ENCODE data around the gene ZSWIM1. TPM values are rescaled to one million over a fixed set of nuclear protein-coding genes. Genes with fewer than 3 reads are reported as not detected.

Gene ZSWIM1
- total RNA-seq, 1 donor from 2014 or later: 12.6 TPM

DNA sequence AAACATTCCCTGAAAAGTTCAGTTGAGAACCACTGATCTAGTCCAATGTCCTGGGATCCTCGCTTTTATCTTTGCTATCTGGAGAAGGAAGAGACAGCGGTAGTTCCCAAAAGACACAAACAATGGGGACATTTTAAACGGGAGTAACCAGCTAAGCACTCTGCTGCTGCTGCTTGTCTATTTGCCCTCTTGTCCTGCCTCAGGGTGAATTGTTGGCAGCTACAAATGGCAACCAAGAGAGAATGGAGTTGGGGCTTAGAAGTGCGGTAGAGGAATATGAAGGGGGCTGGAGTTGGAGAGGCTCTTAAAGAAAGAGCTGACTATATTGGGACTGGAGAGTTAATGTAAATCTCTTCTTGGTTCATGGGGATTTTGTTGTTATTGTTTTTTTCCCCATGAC is 6.5 kb upstream of the ZSWIM1 start:
- H3K27ac Mint-ChIP-seq (ENCODE audit: unreplicated experiment): no peak overlapping the region
- no peaks in the 10 kb centered on the region for H3K9me3 Mint-ChIP-seq (ENCODE audit: unreplicated experiment)
- H3K27me3 Mint-ChIP-seq (ENCODE audit: unreplicated experiment): peaks cover 1% of the 10 kb centered on the region
- peaks cover 8% of the 10 kb centered on the region for H3K36me3 Mint-ChIP-seq (ENCODE audit: low read depth, unreplicated experiment)
- no peak for DNase-seq (ENCODE audit: low spot score)
- TF ChIP-seq, protein P1, sequence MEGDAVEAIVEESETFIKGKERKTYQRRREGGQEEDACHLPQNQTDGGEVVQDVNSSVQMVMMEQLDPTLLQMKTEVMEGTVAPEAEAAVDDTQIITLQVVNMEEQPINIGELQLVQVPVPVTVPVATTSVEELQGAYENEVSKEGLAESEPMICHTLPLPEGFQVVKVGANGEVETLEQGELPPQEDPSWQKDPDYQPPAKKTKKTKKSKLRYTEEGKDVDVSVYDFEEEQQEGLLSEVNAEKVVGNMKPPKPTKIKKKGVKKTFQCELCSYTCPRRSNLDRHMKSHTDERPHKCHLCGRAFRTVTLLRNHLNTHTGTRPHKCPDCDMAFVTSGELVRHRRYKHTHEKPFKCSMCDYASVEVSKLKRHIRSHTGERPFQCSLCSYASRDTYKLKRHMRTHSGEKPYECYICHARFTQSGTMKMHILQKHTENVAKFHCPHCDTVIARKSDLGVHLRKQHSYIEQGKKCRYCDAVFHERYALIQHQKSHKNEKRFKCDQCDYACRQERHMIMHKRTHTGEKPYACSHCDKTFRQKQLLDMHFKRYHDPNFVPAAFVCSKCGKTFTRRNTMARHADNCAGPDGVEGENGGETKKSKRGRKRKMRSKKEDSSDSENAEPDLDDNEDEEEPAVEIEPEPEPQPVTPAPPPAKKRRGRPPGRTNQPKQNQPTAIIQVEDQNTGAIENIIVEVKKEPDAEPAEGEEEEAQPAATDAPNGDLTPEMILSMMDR (IDR thresholded peaks at IDR 0.05; ENCODE audit: unreplicated experiment): no peak
- H3K4me1 Mint-ChIP-seq (ENCODE audit: unreplicated experiment): peaks cover 14% of the 10 kb centered on the region
- H3K4me3 Mint-ChIP-seq (ENCODE audit: unreplicated experiment): no peak overlapping the region

DNA sequence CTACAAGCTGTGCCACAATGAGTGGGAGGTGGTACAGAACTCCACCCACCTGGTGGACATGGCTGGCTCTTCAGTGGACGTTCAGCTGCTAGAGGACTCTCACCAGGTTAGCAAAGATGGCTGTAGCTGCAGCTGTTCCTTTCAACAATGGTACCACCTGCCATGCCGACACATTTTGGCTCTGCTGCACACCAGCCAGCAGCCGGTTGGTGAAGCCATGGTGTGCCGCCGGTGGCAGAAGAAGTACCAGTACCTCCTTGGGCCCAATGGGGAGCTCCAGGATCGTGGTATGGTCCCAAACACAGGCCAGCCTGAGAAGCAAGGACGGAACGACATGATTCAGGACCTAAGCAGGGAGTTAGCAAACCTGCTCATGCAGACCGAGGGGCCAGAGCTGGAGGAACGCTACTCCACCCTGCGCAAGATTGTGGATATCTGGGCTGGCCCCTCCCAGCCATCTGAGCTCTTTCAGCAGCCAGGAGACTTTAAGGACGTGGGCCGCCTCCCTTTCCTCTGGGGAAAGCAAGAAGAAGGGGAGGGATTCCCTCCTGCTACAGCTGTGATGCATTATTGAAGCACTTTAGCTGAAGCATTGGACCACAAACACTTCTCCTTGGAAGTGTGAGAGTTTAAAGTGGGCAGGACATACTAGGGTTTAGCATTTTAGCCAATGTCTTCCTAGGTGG is 2.8 kb upstream of the ZSWIM1 start:
- DNase-seq (ENCODE audit: low spot score): no peak
- H3K27me3 Mint-ChIP-seq (ENCODE audit: unreplicated experiment): peaks cover 4% of the 10 kb centered on the region
- H3K9me3 Mint-ChIP-seq (ENCODE audit: unreplicated experiment): no peaks in the 10 kb centered on the region
- H3K4me3 Mint-ChIP-seq (ENCODE audit: unreplicated experiment): no peak overlapping the region
- TF ChIP-seq, protein P1 (IDR thresholded peaks at IDR 0.05; ENCODE audit: unreplicated experiment): no peak
- peaks cover 8% of the 10 kb centered on the region for H3K36me3 Mint-ChIP-seq (ENCODE audit: low read depth, unreplicated experiment)
- H3K27ac Mint-ChIP-seq (ENCODE audit: unreplicated experiment): no peak overlapping the region
- peaks cover 10% of the 10 kb centered on the region for H3K4me1 Mint-ChIP-seq (ENCODE audit: unreplicated experiment)

DNA sequence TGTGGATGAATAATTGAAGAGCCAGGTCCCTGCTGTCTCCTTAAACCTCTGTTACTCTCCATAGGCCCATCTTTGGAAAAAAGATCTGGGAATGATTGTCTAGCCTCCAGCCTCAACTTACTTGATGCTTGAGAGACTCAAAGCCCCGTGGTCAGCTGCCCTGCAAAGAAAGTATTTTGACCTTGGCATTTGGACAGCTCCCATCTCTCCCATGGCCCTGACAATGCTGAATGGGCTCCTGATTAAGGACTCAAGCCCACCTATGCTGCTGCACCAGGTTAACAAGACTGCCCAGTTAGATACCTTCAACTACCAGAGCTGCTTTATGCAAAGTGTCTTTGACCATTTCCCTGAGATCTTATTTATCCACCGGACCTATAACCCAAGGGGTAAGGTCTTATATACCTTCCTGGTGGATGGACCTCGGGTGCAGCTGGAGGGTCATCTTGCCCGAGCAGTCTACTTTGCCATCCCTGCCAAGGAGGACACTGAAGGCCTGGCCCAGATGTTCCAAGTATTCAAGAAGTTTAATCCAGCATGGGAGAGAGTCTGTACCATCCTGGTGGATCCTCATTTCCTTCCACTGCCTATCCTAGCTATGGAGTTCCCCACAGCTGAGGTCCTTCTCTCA is 1.6 kb downstream of the ZSWIM1 start:
- H3K27me3 Mint-ChIP-seq (ENCODE audit: unreplicated experiment): peaks cover 4% of the 10 kb centered on the region
- TF ChIP-seq, protein P1 (IDR thresholded peaks at IDR 0.05; ENCODE audit: unreplicated experiment): no peak
- no peak overlapping the region for H3K27ac Mint-ChIP-seq (ENCODE audit: unreplicated experiment)
- H3K4me1 Mint-ChIP-seq (ENCODE audit: unreplicated experiment): peaks cover 7% of the 10 kb centered on the region
- peaks cover 13% of the 10 kb centered on the region for H3K36me3 Mint-ChIP-seq (ENCODE audit: low read depth, unreplicated experiment)
- peak overlapping the region; percentile 47 for H3K4me3 Mint-ChIP-seq (ENCODE audit: unreplicated experiment)
- no peaks in the 10 kb centered on the region for H3K9me3 Mint-ChIP-seq (ENCODE audit: unreplicated experiment)
- DNase-seq (ENCODE audit: low spot score): no peak

DNA sequence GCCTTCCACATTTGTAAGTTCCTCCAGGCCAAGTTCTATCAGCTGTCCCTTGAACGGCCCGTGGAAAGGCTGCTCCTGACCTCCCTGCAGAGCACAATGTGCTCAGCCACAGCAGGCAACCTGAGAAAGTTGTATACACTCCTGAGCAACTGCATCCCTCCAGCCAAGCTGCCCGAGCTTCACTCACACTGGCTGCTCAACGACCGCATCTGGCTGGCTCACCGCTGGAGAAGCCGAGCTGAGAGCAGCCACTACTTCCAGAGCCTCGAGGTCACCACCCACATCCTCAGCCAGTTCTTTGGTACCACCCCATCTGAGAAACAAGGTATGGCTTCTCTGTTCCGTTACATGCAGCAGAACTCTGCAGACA is 2.1 kb downstream of the ZSWIM1 start:
- Mint-ChIP-seq H3K4me3 (ENCODE audit: unreplicated experiment) (peak overlapping the region; percentile 47), H3K27me3 (ENCODE audit: unreplicated experiment) (peaks cover 4% of the 10 kb centered on the region), H3K4me1 (ENCODE audit: unreplicated experiment) (peaks cover 7% of the 10 kb centered on the region), H3K27ac (ENCODE audit: unreplicated experiment) (no peak overlapping the region), H3K9me3 (ENCODE audit: unreplicated experiment) (no peaks in the 10 kb centered on the region), H3K36me3 (ENCODE audit: low read depth, unreplicated experiment) (peaks cover 13% of the 10 kb centered on the region)
- TF ChIP-seq, protein P1 (IDR thresholded peaks at IDR 0.05; ENCODE audit: unreplicated experiment): no peak
- no peak for DNase-seq (ENCODE audit: low spot score)
